Activated T-helper 1 cell treated with Interleukin-2 at 50 U/mL for 16 hours (primary cell): ENCODE results near the gene RPL14.

Source experiments
- DNase-seq: peaks from one replicate; pipeline ENCODE4 v3.0.0-alpha.2; 2020; ENCODE audit warnings: low read depth

Gene RPL14

DNA sequence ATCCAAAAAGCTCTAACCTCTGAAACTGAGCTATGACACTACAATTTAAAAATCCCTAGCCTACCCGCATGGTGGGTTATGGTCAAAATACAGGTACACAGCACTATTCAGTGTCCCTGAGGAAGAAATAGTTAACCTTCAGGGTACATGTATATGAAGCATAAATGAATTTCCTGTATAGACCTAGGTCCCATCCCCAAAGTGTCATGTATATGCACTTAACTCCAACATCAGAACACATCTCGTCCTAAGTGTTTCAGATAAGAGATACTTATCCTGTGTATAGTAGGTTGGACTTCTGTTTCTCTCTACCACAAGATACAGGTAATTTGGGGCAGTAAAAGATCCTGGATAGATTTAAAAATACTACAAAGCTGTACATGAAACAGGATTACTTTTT is 6.4 kb downstream of the RPL14 start:
- no peak for DNase-seq

DNA sequence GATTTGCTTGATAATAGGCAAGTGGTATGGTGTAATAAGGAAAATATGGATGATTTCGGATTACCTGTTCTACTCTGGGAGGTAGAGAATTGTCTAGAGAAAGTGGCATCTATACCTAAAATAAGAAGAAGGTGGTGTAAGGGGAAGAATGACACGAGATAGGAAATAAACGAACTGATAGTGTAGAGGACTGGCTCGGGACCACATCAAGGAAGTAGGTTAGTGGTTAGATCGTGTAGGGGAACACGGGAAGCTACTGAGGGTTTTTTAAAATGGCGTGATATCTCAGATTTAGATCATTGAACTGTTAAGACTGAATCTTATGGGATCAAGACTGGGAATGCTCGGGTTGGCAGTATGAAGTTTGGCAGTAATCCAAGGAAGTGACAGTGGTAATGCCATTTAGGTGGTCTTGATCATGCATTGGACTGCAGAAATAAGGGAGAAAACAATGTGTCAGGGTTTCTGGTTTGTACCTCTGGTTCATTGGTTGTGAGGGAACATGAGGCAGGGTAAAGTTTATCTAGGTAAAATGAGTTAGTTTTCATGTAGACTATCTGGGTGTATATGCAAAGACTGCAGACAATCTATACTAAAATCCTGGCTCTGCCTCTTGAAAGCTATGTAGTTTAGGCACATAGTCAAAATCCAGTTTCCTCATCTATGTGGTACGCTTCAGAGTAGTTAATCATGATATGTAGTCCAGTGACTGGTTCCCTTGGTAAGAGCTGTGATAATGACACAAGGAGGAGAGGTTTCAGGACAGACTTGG is 7.4 kb downstream of the RPL14 start:
- no peak for DNase-seq

DNA sequence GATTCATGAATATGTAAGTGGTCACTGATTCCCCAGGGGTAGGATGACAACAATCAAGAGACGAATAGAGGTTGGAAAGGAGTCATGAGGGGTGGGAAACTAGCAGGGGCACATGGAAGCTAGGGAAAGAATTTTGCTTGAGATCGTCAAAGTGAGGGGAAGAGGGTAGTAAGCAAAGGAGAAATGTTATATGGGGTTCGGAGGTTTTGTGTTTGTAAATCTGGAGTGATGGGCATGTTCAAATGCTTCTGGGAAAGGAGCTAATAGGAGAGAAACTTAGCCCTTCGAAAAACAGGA is 7.9 kb downstream of the RPL14 start:
- no peak for DNase-seq

DNA sequence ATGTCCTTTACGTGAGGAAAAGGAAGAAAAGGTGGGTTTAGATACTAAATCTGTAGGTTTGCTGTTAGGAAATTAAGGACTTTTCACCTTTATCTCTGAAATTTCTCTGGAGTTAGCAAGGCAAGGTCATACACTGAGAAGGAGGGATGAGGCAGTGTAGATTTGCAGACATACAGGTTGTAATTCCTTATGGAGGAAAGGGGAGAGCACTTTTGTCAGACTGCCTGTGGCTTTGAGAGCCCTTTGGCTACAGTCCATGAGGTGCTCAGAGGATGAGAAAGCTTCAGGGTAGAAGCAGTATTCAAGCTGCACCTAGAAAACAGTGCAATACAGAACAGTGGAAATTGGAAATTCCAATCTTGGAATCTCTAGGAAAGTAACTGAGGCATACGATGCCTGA is 8.3 kb downstream of the RPL14 start:
- DNase-seq: no peak

DNA sequence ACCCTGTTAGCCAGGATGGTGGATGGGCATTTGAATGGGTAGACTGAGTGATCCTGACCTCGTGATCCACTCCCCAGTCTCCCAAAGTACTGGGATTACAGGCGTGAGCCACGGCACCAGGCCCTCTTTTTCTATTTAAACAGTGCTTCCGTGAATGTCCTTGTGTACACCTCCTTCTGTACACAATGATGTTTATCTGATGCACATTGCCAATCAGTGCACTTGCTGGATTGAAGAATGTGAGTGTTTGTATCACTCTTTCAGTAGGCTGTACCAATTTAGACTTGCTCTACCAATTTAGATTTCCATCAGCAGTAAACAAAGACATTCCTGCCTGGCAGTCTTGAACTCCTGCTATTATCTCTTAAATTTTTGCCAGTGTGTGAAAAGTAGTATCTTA is 10.9 kb downstream of the RPL14 start:
- no peak for DNase-seq

DNA sequence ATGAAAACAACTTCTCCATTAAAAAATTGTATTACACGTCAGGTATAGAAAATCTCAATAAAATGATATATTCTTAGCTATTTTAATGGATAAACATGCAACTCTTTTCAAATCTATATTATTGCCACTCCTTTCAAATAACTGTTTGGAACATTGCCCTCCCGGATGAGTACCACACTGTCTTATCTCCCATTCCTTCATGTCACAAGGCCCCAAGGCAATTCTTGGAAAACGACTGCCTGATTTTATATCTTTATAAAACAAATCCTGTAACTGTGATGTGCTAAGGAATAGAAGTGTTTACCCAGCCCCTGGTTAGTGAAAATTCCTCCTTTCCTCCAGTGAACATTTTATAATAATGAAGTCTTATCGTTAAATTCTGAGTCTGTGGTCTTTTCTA is 13.6 kb downstream of the RPL14 start:
- DNase-seq: no peak

DNA sequence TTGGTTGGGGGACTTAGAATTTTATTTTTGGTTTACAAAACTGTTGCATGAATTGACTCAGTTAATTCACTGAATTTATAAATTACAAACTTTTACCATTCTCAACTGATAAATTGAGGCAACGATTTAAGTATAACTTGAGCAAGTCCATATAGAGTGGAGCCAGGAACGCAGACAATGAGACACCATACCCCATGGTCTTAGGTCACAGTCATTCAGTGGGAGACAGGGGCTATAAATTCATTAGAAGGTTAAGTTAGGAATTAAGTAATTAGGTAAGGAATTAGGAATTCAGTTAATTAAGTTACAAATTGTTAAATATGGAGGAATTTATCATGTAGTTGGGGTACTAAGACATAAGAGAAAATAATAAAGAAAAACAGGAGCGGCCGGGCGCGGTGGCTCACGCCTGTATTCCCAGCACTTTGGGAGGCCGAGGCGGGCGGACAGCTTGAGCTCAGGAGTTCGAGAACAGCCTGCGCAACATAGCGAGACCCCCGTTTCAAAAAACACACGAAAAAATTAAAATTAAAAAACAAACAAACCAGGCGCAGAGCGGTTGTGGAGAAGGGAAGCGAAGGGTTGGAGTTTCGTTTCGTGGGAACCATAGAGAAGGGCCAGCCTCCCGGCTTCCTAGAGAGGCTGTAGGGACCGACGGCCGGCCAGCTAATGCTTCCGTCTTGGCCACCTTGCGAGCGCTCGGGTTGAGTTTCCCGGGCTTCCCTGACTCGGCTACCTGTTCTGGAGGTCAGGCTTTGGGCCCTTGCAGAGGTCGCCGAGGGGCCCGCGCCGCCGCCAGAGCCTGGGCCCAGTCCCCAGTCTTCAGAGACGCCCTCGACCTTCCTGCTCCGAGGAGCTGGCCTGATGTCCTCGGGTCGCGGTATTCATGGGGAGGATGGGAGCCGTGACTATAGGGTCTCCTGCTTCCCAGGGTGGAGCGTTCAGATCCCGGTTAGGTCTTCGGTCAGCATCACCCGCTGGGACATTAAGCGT is 19.6 kb downstream of the RPL14 start, which contains the start of gene ZNF619:
ZNF619 (plus strand) TSS at position 645 of the 993 bp plus-strand sequence. CDS start 858 bp downstream, outside the sequence.
- DNase-seq: peak; percentile 23

DNA sequence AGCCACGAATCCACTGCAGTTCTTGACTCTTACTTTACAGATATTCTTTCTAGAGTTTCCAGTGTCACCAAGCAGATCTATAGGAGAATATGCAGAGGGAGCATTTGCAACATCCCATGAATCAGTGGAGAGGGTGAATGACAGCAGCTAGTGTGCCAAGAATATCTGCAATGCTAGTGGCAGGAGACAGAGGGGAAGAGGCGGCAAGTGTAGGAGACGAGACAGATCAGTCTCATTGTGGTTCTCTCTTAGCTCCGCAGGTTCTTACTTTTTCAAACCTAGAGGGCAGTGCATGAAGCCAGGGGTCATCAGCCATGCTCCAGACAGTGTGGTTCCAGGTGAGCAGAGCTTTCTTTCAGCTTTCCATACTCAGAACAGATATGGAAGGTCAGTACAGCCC is 20.5 kb downstream of the RPL14 start:
- no peak for DNase-seq

DNA sequence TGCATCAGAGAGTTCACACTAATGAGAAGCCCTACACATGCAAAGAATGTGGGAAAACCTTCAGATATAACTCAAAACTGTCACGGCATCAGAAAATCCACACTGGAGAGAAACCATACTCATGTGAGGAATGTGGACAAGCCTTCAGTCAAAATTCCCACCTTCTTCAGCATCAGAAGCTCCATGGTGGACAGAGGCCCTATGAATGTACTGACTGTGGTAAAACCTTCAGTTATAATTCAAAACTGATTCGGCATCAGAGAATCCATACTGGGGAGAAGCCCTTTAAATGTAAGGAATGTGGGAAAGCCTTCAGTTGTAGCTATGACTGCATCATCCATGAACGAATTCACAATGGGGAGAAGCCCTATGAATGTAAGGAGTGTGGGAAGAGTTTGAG is 30.0 kb downstream of the RPL14 start:
- DNase-seq: no peak

DNA sequence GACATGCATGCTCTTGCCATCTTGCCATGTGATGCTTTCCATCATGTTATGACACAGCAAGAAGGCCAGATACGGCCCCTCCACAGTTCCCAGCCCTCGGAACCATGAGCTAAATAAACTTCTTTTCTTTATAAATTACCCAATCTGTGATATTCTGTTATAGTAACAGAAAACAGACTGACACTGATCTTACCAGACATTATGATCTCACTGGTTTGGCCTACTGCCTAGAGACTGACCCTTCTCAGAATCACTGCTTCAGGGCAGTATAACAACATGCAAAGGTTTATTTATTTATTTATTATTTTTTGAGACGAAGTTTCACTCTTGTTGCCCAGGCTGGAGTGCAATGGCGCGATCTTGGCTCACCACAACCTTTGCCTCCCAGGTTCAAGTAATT is 33.8 kb downstream of the RPL14 start:
- no peak for DNase-seq

DNA sequence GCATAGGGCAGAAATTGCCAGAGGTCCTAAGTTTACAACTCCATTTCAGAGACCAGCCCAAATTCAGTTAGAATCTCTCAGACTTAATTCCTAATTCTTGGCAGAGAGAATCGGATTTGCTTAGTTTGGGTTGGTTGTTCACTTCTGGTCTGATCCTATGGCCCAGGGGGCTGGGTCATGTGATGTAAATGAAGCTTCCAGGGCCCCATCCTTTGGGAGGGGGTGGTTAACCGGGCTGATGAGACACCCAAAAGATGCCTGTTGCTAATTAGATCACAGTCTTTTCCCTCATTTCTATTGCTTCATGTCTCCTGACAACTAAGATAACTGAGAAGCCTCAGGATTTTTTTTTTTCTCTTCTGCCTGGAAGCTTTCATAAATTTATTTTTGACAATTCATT is 37.6 kb downstream of the RPL14 start:
- no peak for DNase-seq

DNA sequence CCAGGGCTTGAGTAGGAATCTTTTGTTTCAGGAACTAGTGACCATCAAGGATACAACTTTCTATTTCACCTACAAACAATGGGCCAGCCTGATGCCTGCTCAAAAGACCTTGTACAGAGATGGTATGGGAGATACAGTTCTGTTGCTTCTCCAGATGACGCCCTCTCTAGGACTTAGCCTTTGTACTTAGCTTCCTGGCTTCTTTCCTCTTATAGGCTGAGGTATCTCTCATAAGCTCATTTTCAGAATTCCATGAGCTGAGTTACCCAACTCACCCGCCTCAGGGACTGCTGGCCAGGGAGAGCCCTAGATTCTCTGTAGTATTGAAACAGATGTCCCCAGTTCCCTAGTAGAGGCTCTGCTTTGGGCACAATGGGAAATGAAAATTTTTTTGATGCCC is 40.1 kb downstream of the RPL14 start:
- DNase-seq: no peak

DNA sequence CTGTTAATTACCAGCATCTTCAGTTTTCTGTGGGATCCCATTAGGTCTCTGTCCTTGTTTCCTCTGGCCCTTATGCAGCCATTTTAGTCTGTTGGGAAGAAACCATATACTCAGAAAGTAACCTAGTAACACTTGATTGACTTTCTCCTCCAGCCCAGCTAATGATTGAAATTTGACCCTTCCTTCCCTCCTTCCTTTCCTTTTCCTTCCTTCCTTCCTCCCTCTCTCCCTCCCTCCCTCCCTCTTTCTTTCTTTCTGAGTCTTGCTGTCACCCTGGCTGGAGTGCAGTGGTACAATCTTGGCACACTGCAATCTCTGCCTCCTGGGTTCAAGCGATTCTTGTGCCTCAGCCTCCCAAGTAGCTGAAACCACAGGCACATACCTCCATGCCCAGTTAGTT is 42.8 kb downstream of the RPL14 start:
- DNase-seq: no peak

DNA sequence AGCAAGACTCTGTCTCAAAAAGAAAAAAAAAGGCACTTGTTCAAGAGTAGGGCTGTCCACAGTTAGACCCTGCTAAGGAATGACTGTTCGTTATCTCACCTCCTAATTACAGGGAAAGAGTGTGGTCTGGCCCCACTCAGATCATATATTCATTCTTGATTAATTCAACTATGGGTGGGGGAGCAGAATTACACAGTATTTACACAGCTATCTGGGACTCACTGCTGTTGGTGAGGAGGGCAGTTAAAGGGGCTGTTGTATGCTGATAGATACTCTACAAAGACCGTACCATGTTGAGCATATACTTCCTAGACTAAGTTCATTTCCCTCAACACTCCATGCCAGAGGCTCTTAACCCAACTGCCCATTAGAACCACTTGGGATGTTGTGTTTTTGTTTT is 44.9 kb downstream of the RPL14 start:
- DNase-seq: no peak

DNA sequence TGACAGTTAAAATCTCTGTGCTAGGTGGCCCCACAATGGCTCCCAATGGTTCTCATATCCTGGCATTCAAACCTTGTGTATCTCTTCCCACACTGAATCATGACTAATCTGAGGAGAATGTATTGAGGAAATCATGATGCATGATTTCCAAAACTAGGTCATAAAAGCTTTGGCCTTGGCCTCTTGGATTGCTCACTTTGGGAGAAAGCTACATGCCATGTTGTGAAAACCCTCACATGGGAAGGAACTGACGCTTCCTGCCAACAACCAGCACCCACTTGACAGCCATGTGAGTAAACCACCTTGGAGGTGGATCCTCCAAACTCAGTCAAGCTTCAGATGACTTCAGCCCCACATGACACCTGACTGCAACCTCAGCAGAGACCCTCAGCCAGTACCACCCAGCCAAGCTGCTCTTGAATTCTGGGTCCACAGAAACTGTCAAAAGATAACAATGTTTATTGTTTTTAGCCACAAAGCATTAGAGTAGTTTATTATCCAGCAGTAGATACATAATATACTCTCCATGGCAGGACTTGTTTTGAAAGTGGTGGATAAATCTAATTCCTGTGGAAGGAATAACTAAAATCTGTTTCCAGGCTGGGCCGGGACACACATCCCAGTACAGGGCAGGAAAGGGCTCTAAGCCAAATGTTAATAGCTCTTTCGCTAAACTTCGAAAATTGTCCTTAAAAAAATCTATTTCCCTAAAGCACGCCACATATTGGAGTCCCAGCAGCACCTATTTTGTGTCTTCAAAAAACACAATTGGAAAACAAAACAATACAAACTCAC is 47.7 kb downstream of the RPL14 start:
- no peak for DNase-seq

DNA sequence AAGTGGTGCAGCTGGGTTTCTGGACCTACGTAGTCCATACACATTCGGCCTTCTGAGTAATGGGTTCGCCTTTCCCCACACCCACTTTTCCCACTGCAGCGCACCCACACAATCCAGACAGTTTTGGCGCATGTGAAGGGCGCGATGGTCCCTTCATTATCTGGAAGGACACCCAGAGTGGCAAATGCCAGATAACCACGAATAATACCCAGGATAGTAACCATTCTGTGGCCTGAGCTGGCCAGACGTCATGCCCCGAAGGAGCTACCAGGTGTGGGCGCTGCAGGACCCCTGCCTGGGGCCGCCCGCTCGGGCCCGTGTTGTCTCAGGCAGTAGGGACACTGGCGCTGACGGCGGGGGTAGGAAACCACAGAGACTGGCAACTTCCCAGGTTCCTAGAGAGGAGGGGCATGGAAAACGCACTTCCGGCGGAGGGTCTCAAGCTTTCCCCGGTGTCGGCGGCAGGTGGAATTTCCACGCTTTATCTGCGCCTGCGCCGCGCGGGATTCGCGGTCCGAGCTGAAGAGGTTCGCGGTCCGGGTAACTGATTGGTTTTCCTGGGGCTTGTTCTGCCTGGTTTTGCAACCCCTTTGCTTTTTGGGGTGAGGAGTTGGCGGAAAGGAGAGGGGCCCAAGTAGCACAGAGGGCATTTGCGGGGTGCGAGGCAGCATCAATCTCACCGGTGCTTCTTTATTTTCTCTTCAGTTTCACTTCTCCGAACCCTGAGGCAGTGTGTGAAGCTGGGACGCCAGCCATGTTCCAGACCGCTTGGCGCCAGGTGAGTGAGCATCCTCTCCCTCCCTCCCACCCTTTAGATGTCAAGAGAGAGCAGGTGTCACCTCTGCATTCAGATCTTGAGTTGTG is 48.7 kb downstream of the RPL14 start, which contains the start of gene ZNF620:
ZNF620 (plus strand) TSS at position 441 of the 864 bp plus-strand sequence; CDS start at position 755, 314 bp downstream.
- DNase-seq: peak; percentile 33

DNA sequence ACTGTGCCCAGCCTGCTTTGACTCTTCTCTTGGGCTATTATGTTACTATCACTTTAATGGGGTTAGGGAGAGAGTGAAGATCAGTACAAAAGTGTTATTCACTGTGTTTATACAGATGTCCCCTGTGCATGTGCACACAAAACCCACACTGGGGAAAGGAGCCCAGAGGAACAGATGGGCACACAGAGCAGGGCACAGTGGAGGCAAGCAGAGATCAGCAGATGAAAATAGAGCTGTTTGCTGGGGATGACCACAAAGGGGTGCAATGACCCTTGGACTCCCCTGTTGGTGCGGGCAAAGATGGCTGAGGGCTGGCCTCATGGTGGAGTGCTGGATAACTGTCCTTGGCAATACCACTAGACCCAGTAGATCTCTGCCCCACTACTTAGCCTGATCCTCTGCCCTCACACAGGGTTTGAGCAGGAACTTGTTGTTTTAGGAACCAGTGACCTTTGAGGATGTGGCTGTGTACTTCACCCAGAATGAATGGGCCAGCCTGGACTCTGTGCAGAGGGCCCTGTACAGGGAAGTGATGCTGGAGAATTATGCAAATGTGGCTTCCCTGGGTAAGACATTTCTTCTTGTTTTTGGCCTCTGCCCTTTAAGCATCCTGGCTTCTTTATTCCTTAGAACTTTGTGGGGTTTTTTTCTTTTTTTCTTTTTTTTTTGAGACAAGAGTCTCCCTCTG is 54.0 kb downstream of the RPL14 start:
- DNase-seq: no peak

DNA sequence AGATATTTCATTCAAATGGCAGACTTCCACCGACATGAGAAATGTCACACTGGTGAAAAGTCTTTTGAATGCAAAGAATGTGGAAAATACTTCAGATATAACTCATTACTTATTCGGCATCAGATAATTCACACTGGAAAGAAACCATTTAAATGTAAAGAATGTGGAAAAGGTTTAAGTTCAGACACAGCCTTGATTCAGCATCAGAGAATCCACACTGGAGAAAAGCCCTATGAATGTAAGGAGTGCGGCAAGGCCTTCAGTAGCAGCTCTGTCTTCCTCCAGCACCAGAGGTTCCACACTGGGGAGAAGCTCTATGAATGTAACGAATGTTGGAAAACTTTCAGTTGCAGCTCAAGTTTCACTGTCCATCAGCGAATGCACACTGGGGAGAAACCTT is 59.1 kb downstream of the RPL14 start:
- DNase-seq: no peak

DNA sequence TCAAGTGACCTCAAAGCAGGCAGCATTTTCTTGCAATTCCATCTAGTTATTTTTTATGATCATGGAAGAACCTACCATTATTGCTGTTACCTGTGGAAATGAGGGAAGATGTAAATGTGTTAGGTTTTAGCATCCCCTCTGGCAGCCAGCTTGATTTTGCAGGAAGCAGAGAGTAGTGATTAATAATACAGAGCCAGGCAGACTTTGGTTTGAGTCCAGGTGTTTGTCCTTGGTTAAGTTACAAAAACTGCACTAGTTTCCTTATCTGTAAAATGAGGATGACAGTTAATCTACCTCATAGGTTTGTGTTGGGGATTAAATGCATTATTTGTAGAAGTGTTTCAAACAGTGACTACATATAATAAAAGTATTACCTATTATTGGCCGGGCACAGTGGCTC is 60.9 kb downstream of the RPL14 start:
- no peak for DNase-seq
